ENCODE measurements around the gene MOB3C.
"Not testable (repeated sequence)": the region's sequence is repeated elsewhere in the genome, so short reads cannot be mapped to it uniquely, and the experiment has no call there.

MOB3C gene

DNA sequence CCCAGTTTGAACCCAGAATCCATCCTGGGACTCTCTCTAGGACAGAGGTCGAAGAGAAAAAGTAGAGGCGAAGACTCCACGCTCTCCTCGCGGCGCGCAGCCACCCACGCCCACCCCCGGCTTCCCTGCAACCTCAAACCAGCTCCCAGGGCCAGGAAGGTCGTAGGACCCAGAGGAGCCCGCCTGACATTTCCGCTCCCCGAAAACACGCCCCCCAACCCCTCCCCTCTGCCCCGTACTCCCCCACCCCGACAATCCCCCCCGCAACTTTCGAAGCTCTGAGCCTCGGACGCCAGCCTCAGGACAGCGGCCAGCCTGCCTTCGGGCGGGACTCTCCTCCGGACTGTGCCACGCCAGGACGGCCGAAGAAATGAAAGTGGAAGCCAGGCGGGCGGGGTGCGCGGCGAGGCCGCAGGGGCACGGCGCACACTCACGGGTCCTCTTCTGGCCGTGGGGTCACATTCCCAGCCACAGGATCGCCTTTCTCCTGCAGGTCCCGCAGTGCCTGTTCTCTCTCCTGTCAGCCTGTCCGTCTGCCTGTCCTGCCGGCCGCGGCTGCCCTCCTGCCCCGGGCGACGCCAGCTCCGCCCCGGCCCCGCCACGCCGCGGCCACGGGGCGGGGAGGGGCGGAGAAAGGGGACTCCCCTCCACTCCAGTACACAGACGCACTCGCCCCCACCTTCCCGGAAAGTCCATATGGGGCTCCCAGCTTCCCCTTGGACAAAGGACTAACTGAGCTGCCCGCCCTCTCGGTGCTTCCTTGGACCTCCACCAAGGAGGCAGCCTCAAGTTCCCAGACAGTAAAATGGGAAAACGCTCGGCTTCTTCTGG is at the start of gene MOB3C:
MOB3C (minus strand) TSS at position 535 of the 831 bp plus-strand sequence. CDS start 3,490 bp downstream, outside the sequence.
- DNase-seq = peak; percentile 65

DNA sequence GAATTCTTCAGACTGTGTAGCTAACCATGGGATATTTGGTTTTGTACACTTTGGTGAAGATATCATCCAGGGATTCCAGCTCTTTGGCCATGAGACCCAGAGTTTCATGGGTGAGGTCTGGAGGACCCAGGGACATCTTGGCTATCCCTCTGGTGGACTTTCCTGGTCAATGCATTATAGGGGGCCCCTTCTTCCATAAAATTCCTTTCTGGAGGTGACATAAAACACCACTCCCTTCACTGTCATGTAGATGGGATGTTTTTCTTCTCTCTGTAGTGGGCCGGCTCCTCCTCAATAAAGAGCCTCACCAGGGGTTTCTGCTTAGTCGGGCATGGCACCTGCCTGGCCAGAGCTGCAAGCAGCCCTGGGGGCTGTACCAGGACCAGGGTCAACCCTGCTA is 49.4 kb upstream of the MOB3C start:
- no peak for DNase-seq

DNA sequence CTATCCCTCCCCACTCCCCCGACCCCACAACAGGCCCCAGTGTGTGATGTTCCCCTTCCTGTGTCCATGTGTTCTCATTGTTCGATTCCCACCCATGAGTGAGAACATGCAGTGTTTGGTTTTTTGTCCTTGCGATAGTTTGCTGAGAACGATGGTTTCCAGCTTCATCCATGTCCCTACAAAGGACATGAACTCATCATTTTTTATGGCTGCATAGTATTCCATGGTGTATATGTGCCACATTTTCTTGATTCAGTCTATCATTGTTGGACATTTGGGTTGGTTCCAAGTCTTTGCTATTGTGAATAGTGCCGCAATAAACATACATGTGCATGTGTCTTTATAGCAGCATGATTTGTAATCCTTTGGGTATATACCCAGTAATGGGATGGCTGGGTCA is 46.3 kb upstream of the MOB3C start:
- DNase-seq = not testable (repeated sequence)

DNA sequence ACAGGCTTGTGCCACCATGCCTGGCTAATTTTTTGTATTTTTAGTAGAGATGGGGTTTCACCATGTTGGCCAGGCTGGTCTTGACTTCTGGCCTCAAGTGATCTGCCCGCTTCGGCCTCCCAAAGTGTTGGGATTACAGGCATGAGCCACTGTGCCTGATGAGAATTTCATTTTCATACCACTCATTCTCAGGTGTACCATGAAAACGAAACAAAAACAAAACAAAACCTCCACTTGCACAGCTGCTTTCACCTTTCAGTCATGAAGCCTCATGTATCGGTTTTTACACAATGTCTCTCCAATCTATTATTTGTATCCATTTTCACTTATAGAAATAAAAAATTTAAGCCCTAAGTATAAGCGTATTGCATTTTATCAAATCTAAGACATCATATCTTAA is 43.5 kb upstream of the MOB3C start:
- not testable (repeated sequence) for DNase-seq

DNA sequence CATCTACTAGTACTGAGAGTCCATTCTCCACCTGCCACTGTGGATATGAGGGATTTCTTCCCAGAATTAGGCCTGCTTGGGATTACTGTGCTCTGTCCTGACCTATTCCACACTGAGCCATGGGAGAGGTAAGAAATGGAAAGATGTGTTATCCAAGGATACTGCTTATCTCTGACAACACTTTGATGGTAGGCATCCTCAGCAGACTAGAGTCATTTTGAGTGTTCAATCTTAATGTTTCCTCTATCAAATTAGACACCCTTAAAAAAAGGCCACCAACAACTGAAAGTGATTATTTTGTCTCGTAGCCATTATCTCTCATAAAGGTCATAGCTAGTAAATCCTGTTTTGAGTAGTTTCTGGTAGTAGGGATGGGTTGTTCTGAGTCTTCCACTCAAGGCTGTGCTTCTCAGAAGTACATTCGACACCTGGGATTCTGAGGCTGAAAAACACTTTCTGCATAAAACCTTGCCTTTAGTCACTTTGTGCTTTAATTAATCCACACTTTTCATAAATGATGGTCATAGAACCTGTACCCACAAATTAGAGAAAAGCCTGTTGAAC is 42.8 kb upstream of the MOB3C start:
- no peak for DNase-seq

DNA sequence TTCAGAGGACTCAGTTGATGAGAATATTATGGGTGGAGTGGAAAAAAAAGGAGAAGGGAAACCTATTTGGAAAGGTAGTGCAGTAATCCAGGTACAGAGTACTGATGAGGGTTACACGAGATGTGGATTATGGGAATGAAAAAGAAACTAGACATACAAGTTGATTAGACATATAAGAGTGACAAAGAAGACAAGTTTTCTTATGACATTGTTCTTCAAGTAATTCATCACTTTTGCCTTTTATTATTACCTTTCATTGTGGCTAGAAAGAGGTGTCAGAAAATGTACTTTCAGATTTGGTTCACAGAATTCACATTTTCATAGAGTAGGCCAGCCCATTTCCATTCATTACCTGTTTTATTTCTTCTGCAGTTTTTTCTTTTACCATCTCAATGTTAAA is 41.2 kb upstream of the MOB3C start:
- no peak for DNase-seq

DNA sequence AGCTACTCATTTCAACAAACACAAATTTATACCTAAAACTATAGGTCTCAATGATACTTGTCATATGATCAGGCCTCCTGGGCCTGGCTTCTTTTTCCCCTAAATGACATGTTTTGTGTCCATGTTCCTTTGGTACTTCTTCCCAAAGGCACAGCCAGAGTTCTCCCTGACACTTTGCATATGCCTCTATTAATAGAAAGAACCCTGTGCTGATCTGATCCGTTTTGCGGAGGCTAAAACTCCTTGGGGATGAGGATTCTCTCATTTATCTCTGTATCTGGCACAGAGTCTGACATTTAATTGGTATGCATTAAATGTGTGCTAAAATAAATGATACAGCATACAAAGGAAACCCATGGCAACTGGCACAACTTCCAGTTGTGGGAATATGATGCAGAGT is 40.0 kb upstream of the MOB3C start:
- no peak for DNase-seq

DNA sequence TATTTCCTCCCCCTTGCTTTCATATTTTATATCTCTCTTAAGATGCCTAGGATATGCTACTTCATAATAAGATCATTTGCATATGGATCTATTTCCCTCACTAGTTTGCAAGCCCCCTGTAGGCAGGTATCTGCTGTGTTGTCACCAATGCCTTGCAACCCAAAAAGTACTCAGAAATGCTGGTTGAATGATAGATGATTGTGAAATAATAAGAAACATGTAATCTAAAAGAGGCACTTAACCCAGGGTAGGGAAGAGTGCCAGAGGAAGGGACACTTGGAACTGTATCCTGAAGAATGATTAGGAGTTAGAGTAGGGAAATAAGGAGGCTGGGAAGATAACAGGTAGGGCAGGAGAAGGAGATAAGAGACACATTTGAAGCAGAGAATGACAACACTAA is 39.2 kb upstream of the MOB3C start:
- DNase-seq = no peak

DNA sequence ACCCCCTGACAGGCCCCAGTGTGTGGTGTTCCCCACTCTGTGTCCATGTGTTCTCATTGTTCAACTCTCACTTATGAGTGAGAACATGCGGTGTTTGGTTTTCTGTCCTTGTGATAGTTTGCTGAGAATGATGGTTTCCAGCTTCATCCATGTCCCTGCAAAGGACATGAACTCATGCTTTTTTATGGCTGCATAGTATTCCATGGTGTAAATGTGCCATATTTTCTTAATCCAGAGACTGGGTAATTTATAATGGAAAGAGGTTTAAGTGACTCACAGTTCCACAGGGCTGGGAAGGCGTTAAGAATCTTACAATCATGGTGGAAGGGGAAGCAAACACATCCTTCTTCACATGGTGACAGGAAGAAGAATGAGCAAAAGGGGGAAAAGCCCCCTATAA is 38.1 kb upstream of the MOB3C start:
- DNase-seq = not testable (repeated sequence)

DNA sequence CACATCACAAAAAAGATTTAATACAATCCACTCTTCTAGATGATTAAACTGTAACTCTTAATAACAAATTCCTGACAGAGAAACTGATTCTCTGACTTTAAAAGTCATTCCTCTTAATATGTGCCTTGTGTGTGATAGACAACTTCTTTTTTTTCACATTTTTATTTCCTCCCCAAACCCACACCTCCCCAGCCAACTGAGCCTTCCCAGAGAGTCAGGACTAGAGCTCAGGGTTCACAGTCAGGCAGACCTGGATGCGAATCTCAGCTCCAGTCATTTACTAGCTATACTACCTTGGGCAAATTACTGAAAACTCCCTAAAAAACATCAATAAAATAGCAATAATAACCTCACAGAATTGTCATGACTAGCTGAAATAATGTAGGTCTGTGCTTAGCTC is 37.4 kb upstream of the MOB3C start:
- DNase-seq = no peak

DNA sequence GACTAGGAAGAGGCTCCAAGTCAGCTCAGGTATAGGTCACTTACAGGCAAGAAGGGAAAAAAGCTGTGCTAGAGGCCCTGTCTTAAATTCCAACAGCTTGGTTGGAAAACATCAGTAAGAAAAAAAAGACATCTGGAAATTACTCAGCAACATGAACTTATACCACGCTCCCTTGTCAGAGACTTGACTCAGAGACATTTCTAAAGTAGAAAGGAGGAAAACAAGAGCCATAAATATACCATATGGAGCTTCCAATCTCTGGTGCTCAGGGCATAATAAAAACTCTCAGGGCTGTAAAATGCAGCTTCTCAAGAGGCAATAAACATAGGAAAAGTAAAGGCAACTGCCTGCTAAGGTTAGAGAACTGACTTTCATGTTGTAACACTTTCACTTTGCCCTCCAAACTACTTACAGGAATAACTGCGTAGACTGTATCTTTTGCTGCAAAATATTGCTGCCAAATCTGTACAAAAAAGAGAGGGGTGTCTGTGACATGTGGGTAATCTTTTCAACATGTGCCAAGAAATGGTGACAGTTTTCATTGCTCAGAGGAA is 36.9 kb upstream of the MOB3C start:
- DNase-seq = no peak

DNA sequence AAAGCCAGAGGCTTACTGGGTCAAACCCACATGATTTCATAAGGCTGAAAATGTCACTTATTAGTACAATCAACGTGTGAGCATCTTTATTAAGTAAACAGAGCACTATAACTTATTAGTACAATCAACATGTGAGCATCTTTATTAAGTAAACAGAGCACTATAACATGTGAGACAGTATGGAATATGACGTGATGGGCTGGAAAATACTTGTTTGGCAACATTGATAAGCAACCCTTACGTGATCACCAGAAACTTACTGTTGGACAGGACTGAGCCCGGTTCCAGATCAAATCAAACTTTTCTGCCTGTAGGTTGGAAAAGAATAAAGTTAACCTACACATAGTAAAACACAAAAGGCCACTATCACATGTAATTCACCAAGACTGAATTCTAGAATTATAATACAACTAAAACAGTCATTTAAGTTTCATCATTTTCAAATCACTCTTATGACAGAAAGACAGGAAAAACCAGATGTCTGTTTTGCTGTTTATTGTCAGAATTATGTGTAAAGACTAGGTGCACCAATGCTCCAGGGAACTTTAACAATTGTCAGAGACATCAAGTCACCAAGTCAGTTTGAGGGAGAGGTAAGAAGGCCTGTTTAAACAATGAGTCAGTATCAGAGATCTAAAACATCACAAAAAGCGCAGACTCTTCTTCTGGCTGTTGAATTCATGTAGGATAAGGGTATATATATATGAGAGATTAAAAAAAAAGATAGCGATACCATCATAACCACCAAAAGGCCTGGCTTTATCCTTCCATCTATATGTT is 35.9 kb upstream of the MOB3C start:
- DNase-seq = no peak

DNA sequence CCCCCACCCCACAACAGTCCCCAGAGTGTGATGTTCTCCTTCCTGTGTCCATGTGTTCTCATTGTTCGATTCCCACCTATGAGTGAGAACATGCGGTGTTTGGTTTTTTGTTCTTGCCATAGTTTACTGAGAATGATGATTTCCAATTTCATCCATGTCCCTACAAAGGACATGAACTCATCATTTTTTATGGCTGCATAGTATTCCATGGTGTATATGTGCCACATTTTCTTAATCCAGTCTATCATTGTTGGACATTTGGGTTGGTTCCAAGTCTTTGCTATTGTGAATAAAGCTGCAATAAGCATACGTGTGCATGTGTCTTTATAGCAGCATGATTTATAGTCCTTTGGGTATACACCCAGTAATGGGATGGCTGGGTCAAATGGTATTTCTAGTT is 34.5 kb upstream of the MOB3C start:
- not testable (repeated sequence) for DNase-seq

DNA sequence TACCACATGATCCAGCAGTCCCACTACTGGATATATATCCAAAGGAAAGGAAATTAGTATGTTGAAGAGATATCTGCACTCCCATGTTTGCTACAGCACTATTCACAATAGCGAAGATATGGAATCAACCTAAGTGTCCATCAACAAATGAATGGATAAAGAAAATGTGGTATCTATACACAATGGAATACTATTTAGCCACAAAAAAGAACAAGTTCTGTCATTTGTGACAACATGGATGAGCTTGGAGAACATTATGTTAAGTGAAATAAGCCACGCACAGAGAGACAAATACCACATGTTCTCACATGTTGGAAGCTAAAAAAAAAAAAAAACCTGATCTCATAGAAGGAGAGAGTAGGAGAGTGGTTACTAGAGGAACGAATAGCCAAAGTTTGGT is 33.9 kb upstream of the MOB3C start:
- no peak for DNase-seq

DNA sequence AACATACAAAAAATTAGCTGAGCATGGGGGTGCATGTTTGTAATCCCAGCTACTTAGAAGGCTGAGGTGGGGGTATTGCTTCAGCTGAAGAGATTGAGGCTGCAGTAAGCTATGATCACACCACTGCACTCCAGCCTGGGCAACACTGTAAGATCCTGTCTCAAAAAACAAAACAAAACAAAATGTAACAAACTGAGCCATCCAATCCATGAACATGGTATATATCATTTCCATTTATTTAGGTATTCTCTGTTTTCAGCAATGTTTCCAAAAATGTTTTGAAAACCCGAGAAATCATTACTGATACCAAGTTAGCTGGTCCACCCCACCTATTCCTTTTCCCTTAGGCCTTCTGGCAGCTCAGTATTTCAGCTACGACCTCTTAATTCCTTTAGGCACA is 33.2 kb upstream of the MOB3C start:
- DNase-seq = no peak

DNA sequence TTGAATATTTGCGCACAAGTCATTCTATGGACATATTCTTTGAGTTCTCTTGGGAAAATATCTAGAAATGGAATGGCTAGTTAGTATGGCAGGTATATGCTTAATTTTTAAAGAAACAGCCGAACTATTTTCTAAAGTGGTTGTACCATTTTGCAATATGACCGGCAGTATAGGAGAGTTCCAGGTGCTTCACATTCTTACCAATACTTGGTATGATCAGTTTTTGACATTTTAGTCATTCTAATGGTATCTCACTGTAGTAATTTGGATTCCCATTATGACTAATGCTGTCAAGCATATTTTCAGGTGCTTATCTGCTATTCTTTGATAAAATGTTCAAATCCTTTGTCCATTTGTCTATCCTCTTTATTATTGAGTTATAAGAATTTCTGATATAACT is 31.0 kb upstream of the MOB3C start:
- no peak for DNase-seq

DNA sequence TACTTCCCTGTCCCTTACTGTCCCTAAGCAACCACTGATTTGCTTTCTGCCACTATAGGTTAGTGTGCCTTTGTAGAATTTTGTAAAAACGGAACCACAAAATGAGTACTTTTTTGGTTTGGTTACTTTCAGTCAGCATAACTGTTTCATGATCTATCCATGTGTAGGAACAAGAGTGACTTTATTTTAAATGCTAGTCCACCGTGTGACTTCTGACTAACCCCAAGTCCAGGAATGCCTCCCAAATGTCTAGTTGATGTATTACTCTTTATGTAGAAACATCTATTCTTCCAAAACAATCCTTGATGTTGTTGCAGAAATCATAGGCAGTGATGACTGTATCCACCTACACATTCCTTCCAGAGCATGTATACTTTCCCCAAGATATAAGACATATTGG is 30.2 kb upstream of the MOB3C start:
- DNase-seq = no peak

DNA sequence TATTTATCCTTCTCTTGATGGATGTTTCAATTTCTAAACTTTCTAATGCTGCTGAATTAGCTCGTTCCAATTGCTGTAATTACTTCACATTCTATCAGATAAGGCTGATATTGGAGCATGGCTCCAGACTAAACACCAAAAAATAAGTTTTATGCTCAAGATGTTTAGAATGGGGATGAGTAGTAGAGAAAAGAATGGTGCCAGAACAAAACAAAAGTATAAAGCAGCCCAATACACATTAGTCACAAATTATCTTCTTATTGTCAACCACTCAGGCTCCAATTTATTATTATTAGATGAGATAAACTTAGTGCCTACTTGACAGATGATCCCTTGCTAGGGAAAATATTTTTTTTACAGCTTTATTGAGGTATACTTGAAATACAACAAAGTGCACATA is 29.7 kb upstream of the MOB3C start:
- no peak for DNase-seq

DNA sequence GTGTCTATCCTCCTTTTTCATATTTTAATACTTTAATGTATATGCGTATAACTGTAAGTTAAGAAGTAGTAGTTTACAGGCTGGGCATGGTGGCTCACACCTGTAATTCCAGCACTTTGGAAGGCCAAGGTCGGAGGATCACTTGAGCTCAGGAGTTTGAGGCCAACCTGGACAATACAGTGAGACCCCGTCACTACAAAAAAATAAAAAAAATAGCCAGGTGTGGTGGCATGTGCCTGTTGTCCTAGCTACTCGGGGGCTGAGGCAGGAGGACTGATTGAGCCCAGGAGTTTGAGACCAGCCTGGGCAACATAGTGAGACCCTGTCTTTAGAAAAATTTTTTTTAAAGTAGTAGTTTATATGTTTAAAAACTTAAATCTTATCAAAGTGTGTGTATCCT is 29.2 kb upstream of the MOB3C start:
- DNase-seq = no peak

DNA sequence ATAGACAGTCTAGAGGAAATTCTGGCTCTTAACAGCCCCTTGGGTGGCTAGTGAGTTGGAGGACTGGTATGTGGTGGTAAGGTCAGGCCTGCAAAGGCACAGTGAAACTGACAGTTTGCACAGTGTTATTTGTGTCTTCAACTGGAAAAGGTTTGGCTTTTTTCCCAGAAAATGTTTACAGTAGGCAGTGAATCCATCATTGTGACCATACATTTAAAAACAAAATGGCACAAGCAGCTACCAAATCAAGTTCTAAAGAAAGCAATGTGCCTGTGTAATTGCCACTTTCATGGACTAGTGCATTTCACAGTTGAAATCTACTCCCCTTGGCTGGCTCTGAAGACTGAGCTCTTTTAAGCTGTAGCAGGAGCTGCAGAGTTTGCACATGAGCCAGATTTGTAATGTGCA is 26.8 kb upstream of the MOB3C start:
- no peak for DNase-seq

DNA sequence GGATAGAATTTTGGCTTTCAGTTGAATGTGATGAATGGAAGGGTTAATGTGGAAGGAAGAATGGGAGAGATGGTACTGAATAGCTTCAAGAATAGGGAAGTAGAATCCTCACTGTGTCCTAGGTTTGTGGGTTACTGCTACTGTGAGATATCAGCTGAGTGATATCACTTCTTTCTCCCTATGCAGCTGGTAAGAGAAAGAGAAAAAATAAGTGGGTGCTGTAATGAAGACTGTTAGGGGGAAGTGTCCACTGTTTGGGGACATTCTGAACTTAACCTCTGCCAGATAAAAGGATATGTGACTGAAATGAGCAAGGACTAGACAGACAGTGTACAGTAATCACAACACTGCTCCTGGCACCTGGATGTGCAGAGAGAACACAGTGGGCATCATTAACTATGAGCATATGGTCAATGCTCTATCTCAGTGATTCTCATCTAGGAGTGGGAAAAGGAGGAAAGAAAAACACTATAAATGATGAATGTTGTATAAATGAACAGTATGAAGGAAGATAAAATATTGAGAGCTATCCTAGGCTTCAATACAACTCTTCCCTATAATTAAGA is 25.6 kb upstream of the MOB3C start:
- no peak for DNase-seq

DNA sequence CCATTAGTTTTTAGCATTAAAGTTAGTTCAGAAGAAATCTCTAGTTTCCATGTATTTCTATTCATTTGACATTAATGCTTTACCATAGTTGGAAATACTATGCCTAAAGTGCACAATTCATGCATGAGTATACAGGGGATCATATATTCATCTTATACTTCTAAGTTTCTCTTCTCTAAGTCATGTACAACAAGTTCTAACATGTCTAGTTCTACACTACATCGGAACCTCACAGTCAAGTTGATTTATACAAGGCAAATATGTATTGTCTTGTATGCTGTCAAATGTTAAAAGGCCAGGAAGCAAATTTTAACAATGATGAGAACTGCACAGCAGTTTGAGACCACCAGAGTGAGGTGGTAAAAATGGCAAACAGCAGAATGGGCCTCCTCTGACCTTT is 22.9 kb upstream of the MOB3C start:
- DNase-seq = no peak

DNA sequence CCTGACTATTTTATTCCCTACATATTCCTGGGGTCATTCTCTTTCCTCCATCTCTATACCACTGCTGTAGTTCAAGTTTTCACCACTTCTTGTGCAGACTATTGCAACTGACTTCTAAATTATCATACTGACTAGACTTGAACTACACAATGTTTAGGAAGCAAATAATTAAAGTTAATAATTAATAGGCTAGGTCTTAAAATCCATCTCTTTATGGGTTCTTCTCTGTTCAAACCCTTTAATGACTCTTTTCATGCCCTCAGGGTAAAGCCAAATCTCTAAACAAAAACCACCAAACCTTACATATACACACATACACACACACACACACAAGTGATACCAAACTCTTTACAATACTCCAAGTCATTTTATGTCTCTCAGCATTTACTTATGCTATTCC is 22.3 kb upstream of the MOB3C start:
- DNase-seq = no peak

All from activated CD4-positive, alpha-beta T cell treated with anti-CD3 and anti-CD28 coated beads, Interleukin-2, Interleukin-6, amounts not matched to agents 100 ng/mL and 50 ng/mL, durations not matched to agents 16 hours and 8 hours (primary cell).